HG03135 (cell line): ENCODE measurements around the gene ERICH3.
"Not testable (repeated sequence)": the region's sequence is repeated elsewhere in the genome, so short reads cannot be mapped to it uniquely, and the experiment has no call there.

ENCODE experiments used
- ATAC-seq: cut with Tn5 transposase; IDR thresholded peaks from one replicate; pipeline ENCODE4 v1.9.1; 2021; ENCODE audit warnings: mild to moderate bottlenecking, moderate library complexity; ENCODE audit not compliant: unreplicated experiment

Gene ERICH3

GRCh38 chr1:74681449-74681848 is 7.9 kb upstream of the ERICH3 start:
- ATAC-seq, result peak; percentile 65

GRCh38 chr1:74681001-74681400 is 7.4 kb upstream of the ERICH3 start:
- peak; percentile 28 for ATAC-seq

- ATAC-seq, result no peak
Observed at GRCh38 chr1:74679811-74680210, 6.2 kb upstream of the ERICH3 start.

- ATAC-seq, result no peak
Observed at GRCh38 chr1:74677926-74678325, 4.3 kb upstream of the ERICH3 start.

- no peak for ATAC-seq
Observed at GRCh38 chr1:74674278-74675048, 871 bp upstream of the ERICH3 start.

GRCh38 chr1:74670866-74671265 is 2.7 kb downstream of the ERICH3 start:
- ATAC-seq, result not testable (repeated sequence)

GRCh38 chr1:74654708-74655107 is 18.9 kb downstream of the ERICH3 start:
- ATAC-seq, result no peak

- ATAC-seq, result peak; percentile 98
Observed at GRCh38 chr1:74652711-74653139, 20.9 kb downstream of the ERICH3 start.

- no peak for ATAC-seq
Observed at GRCh38 chr1:74650561-74650960, 23.0 kb downstream of the ERICH3 start.

- ATAC-seq, result no peak
Observed at GRCh38 chr1:74641876-74642275, 31.7 kb downstream of the ERICH3 start.

GRCh38 chr1:74641161-74641560 is 32.4 kb downstream of the ERICH3 start:
- no peak for ATAC-seq

- ATAC-seq, result no peak
Observed at GRCh38 chr1:74637296-74637695, 36.3 kb downstream of the ERICH3 start.

GRCh38 chr1:74629283-74629682 is 44.3 kb downstream of the ERICH3 start:
- ATAC-seq, result no peak

GRCh38 chr1:74623716-74624115 is 49.9 kb downstream of the ERICH3 start:
- ATAC-seq, result no peak

GRCh38 chr1:74620242-74620641 is 53.4 kb downstream of the ERICH3 start:
- ATAC-seq, result no peak

GRCh38 chr1:74618974-74619373 is 54.6 kb downstream of the ERICH3 start:
- no peak for ATAC-seq

- no peak for ATAC-seq
Observed at GRCh38 chr1:74613894-74614293, 59.7 kb downstream of the ERICH3 start.

- no peak for ATAC-seq
Observed at GRCh38 chr1:74611887-74612286, 61.7 kb downstream of the ERICH3 start.

GRCh38 chr1:74610961-74611360 is 62.6 kb downstream of the ERICH3 start:
- ATAC-seq, result no peak

GRCh38 chr1:74609810-74610371 is 63.7 kb downstream of the ERICH3 start:
- ATAC-seq, result no peak

- no peak for ATAC-seq
Observed at GRCh38 chr1:74596717-74597116, 76.9 kb downstream of the ERICH3 start.
